Suprapubic skin (tissue), 4 donors: ENCODE measurements around the gene RPH3AL. TPM values are rescaled to one million over a fixed set of nuclear protein-coding genes. Genes with fewer than 3 reads are reported as not detected.

Experiments
- DNase-seq, 2 donors: peaks; one replicate each; pipeline ENCODE4 v3.0.0-alpha.2; 2019; ENCODE audit warnings: low spot score in 2 of 2
- H3K27ac ChIP-seq: fragments of 200-600 bp; sonication (generic); one replicate; pipeline ENCODE4 v1.5.1; 2019
- H3K27me3 ChIP-seq: fragments of 200-600 bp; sonication (generic); one replicate; pipeline ENCODE4 v1.5.1; 2019
- H3K36me3 ChIP-seq: fragments of 200-600 bp; sonication (generic); one replicate; pipeline ENCODE4 v1.5.1; 2019
- H3K4me1 ChIP-seq: fragments of 200-600 bp; sonication (generic); one replicate; pipeline ENCODE4 v1.5.1; 2019
- H3K4me3 ChIP-seq: fragments of 200-600 bp; sonication (generic); one replicate; pipeline ENCODE4 v1.5.1; 2019; ENCODE audit warnings: mild to moderate bottlenecking
- H3K9me3 ChIP-seq: fragments of 200-600 bp; sonication (generic); one replicate; pipeline ENCODE4 v1.5.1; 2019
- EP300 ChIP-seq: sonication (generic); formaldehyde crosslinking; IDR thresholded peaks from one replicate; pipeline ENCODE4 v1.6.1; 2017; ENCODE audit warnings: antibody characterized with exemption
- POLR2A ChIP-seq, 2 donors: fragments of 450-650 bp; IDR thresholded peaks; one replicate each; pipeline ENCODE4 v1.6.1; 2017; ENCODE audit warnings: antibody characterized with exemption in 2 of 2, mild to moderate bottlenecking in 2 of 2, moderate library complexity in 2 of 2
- POLR2AphosphoS5 ChIP-seq, 3 donors: sonication (generic); formaldehyde crosslinking; IDR thresholded peaks; one replicate each; pipeline ENCODE4 v1.6.1; 2017; ENCODE audit warnings: antibody characterized with exemption in 3 of 3
- WGBS: methylation state at CpG from one replicate; pipeline ENCODE4 v1.1.5; 2018; 5-methylcytosine and 5-hydroxymethylcytosine counted together
- total RNA-seq, 4 donors: library from RNA; depleted of rRNA; stranded (reverse); fragments of >200 nt; gene quantifications; one replicate each; pipeline ENCODE4 v1.1.0, GENCODE V29; 2016
- TF ChIP-seq, protein P1 (sequence below), 2 donors: fragments of 200-600 bp in 1 of 2; fragments of 450-650 bp in 1 of 2; sonication (generic) in 1 of 2; IDR thresholded peaks; one replicate each; pipeline ENCODE4 v1.5.1; 2016 to 2019; ENCODE audit warnings: antibody characterized with exemption in 2 of 2, mild to moderate bottlenecking in 1 of 2, moderate library complexity in 1 of 2

RPH3AL gene, protein sequence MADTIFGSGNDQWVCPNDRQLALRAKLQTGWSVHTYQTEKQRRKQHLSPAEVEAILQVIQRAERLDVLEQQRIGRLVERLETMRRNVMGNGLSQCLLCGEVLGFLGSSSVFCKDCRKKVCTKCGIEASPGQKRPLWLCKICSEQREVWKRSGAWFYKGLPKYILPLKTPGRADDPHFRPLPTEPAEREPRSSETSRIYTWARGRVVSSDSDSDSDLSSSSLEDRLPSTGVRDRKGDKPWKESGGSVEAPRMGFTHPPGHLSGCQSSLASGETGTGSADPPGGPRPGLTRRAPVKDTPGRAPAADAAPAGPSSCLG
- total RNA-seq = 10 to 100 TPM in 2 of 4 donors, 1 to 10 TPM in 2; 1.7 to 39.5 (median 10.9) TPM

DNA sequence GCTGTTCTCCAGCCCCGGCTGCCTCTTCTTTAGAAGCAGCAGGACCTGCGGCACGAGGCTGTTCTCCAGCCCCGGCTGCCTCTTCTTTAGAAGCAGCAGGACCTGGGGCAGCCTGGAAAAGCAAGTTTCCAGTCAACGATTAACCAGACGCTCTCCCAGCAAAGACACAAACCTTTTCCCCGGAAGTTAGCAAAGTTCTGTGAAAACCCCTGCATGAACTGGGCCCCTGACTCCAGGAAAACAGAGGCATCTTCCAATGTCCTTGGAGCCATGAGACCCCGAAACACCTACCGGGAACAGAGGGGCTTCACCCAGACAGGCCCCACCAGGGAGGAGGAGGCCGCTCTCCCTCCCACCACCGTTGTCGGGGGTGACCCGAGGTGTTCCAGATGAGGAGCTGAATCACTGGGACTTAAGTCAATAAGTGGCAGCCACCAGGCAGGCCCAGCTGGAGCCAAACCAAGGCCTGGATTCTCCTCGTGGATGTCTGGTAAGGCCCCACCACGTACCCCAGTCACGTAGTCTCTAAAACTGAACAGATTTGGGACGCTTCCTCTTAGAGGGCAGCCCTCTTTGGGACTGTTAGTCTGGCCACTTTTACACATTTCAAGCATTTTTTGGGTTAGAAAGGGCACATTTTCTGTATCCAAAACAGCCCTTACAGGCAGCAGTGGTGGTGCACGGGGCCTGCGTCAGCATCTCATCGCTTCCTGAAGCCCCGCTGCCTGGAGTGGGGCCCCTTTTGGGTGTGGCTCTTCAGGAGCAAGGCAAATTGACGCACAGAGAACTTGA lies at the start of gene RPH3AL:
Gene RPH3AL, minus strand, starts transcription at position 387 of the 792 bp plus-strand sequence. CDS start 25,264 bp downstream, outside the sequence.
- Histone ChIP-seq H3K4me3 (peak within 1 kb of the TSS; percentile 0), H3K36me3 (no peaks in the 10 kb centered on the region), H3K27ac (peak within 1 kb of the TSS; percentile 62), H3K4me1 (peaks cover 65% of the 10 kb centered on the region), H3K9me3 (no peaks in the 10 kb centered on the region), H3K27me3 (no peaks in the 10 kb centered on the region)
- TF ChIP-seq EP300 = no peak
- WGBS = 58% methylated on average over 14 of the region's 22 CpGs
- DNase-seq = no peak

DNA sequence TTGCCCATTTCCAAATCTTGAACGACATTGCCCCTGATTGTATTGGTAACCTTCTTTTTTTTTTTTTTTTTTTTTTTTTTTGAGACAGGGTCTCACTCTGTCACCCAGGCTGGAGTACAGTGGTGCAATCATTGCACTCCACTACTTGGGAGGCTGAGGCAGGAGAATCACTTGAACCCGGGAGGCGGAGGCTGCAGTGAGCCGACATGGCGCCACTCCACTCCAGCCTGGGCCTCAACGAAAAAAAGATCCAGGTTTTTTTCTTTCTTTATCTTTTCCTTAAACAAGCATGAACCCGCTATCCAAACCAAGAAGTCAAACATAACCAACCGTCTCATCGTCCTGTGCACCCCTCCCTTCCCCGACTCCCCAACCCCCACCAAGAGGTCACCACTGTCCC lies 47.6 kb upstream of the RPH3AL start:
- Histone ChIP-seq H3K27me3 (no peaks in the 10 kb centered on the region), H3K4me1 (no peaks in the 10 kb centered on the region), H3K9me3 (no peaks in the 10 kb centered on the region), H3K36me3 (no peaks in the 10 kb centered on the region), H3K4me3 (no peak overlapping the region), H3K27ac (no peak overlapping the region)
- 80% methylated on average over 10 of the region's 10 CpGs for WGBS
- DNase-seq = no peak
- TF ChIP-seq EP300 = no peak
- no peak for TF ChIP-seq POLR2A (IDR thresholded peaks at IDR 0.05)
- TF ChIP-seq, protein P1, sequence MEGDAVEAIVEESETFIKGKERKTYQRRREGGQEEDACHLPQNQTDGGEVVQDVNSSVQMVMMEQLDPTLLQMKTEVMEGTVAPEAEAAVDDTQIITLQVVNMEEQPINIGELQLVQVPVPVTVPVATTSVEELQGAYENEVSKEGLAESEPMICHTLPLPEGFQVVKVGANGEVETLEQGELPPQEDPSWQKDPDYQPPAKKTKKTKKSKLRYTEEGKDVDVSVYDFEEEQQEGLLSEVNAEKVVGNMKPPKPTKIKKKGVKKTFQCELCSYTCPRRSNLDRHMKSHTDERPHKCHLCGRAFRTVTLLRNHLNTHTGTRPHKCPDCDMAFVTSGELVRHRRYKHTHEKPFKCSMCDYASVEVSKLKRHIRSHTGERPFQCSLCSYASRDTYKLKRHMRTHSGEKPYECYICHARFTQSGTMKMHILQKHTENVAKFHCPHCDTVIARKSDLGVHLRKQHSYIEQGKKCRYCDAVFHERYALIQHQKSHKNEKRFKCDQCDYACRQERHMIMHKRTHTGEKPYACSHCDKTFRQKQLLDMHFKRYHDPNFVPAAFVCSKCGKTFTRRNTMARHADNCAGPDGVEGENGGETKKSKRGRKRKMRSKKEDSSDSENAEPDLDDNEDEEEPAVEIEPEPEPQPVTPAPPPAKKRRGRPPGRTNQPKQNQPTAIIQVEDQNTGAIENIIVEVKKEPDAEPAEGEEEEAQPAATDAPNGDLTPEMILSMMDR (IDR thresholded peaks at IDR 0.05) = no peak
- TF ChIP-seq POLR2AphosphoS5 (IDR thresholded peaks at IDR 0.05) = no peak

DNA sequence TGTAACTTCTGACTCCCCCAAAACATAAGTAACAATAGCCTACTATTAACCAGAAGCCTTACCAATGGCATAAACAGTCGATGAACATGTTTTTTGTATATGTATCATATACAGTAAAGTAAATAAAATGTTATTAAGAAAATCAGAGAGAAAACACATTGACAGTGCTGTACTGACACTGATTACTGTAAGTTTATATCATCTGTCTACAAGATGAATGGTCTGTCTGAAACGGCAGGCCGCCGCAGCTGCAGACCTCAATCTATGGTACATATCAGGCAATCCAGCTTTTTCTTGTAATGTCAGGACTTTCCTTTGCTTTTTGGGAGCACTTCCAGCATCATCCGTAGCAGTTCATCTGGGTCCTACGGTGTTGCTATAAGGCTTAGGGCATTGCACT lies 44.2 kb upstream of the RPH3AL start:
- no peak for DNase-seq
- no peaks in the 10 kb centered on the region for H3K27me3 ChIP-seq

DNA sequence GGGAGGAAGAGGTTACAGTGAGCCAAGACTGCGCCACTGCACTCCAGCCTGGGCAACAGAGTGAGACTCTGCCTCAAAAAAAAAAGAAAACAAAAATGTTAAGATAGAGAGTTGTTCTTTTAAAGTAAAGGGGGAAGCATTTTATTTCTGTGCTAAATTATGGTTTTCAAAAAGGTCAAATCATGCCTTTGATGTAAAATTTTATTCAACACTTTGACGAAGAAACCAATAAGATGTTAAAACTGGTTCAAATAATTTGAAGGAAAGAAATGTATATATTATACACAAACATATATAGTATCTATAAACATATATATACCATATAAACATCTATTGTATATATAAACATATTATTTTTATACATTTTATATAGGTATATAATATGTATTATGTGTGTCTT lies 43.4 kb upstream of the RPH3AL start:
- WGBS = 97% methylated on average over 2 of the region's 2 CpGs
- Histone ChIP-seq H3K9me3 (no peaks in the 10 kb centered on the region), H3K27ac (no peak overlapping the region), H3K27me3 (no peaks in the 10 kb centered on the region), H3K4me3 (no peak overlapping the region), H3K4me1 (no peaks in the 10 kb centered on the region), H3K36me3 (no peaks in the 10 kb centered on the region)
- TF ChIP-seq POLR2AphosphoS5 (IDR thresholded peaks at IDR 0.05) (no peak), POLR2A (IDR thresholded peaks at IDR 0.05) (no peak), EP300 (no peak)
- TF ChIP-seq, protein P1 (IDR thresholded peaks at IDR 0.05) = no peak
- DNase-seq = no peak

More for the DNA sequence above, 44.2 kb upstream of the RPH3AL start:
- no peaks in the 10 kb centered on the region for H3K4me1 ChIP-seq
- H3K9me3 ChIP-seq = no peaks in the 10 kb centered on the region
- 72% methylated on average over 6 of the region's 6 CpGs for WGBS
- no peaks in the 10 kb centered on the region for H3K36me3 ChIP-seq
- TF ChIP-seq, protein P1 (IDR thresholded peaks at IDR 0.05) = no peak
- no peak for TF ChIP-seq EP300
- TF ChIP-seq POLR2A (IDR thresholded peaks at IDR 0.05) = no peak
- no peak for TF ChIP-seq POLR2AphosphoS5 (IDR thresholded peaks at IDR 0.05)
- H3K27ac ChIP-seq = no peak overlapping the region
- H3K4me3 ChIP-seq = no peak overlapping the region

DNA sequence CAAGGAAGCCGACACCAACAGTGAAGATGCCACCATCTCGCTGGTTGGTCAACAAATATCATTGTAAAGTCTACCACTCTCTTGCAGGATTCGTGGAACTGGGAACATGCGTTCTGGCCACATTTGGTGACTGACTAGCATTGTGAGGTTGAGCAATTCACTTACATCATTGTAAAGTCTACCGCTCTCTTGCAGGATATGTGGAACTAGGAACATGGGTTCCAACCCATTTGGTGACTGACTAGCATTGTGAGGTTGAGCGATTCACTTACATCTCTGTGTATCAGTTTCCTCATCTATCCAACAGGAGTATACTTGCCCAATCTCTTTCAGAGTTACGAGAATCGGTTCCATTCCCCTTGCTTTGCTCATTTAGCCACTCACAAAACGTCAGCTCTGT lies 42.6 kb upstream of the RPH3AL start:
- Histone ChIP-seq H3K4me1 (no peaks in the 10 kb centered on the region), H3K36me3 (no peaks in the 10 kb centered on the region), H3K9me3 (no peaks in the 10 kb centered on the region), H3K27me3 (no peaks in the 10 kb centered on the region), H3K4me3 (no peak overlapping the region), H3K27ac (no peak overlapping the region)
- 86% methylated on average over 9 of the region's 9 CpGs for WGBS
- TF ChIP-seq, protein P1 (IDR thresholded peaks at IDR 0.05) = no peak
- TF ChIP-seq POLR2AphosphoS5 (IDR thresholded peaks at IDR 0.05) = no peak
- TF ChIP-seq POLR2A (IDR thresholded peaks at IDR 0.05) = no peak
- no peak for TF ChIP-seq EP300
- no peak for DNase-seq
